Measurements from ENCODE around the gene CRYBG3.

- TF ChIP-seq CTCF (IDR thresholded peaks at IDR 0.05) (no peak), POLR2A (IDR thresholded peaks at IDR 0.05) (no peak)
Observed at GRCh38 chr3:97979610-97980009, 157.8 kb downstream of the CRYBG3 start.

Measured in vagina (tissue), 2 donors.